HEK293T (cell line): ENCODE measurements around the gene NDRG2.
"Not testable (repeated sequence)": the region's sequence is repeated elsewhere in the genome, so short reads cannot be mapped to it uniquely, and the experiment has no call there.

ENCODE experiments used
- CTCF ChIA-PET: fragments of 350-600 bp; formaldehyde crosslinking; extraction: SDS; loops from one replicate; lab custom pipeline; 2021; ENCODE audit warnings: antibody characterized with exemption, inconsistent platforms; lab: Yijun Ruan, JAX
- POLR2A ChIA-PET: fragments of 350-600 bp; formaldehyde crosslinking; extraction: SDS; loops from one replicate; lab custom pipeline; 2020; ENCODE audit warnings: antibody characterized with exemption, inconsistent platforms; lab: Yijun Ruan, JAX
- DNase-seq: peaks from one replicate; pipeline ENCODE4 v3.0.0; 2012; ENCODE audit warnings: mixed read lengths; ENCODE audit errors: extremely low spot score
- ARNT ChIP-seq: fragments of 450-650 bp; IDR thresholded peaks from 2 replicates; pipeline ENCODE4 v1.6.1; 2017; ENCODE audit warnings: mild to moderate bottlenecking
- BHLHE40 ChIP-seq: fragments of 450-650 bp; IDR thresholded peaks from 2 replicates; pipeline ENCODE4 v1.6.1; 2016; ENCODE audit warnings: mild to moderate bottlenecking, moderate library complexity, borderline replicate concordance
- CTBP1 ChIP-seq: fragments of 450-650 bp; IDR thresholded peaks from 2 replicates; pipeline ENCODE4 v1.6.1; 2016; ENCODE audit warnings: borderline replicate concordance
- ELF4 ChIP-seq: fragments of 450-650 bp; IDR thresholded peaks from 2 replicates; pipeline ENCODE4 v1.6.1; 2017; ENCODE audit warnings: antibody characterized with exemption
- FOXA1 ChIP-seq: fragments of 450-650 bp; IDR thresholded peaks from 2 replicates; pipeline ENCODE4 v1.6.1; 2016; ENCODE audit warnings: mild to moderate bottlenecking
- FOXK2 ChIP-seq: fragments of 450-650 bp; IDR thresholded peaks from 2 replicates; pipeline ENCODE4 v1.6.1; 2016; ENCODE audit warnings: mild to moderate bottlenecking
- FOXM1 ChIP-seq: fragments of 450-650 bp; IDR thresholded peaks from 2 replicates; pipeline ENCODE4 v1.6.1; 2017; ENCODE audit warnings: mild to moderate bottlenecking, borderline replicate concordance
- HDGF ChIP-seq: fragments of 450-650 bp; IDR thresholded peaks from 2 replicates; pipeline ENCODE4 v1.6.1; 2017; ENCODE audit warnings: antibody characterized with exemption, borderline replicate concordance
- L3MBTL2 ChIP-seq: fragments of 450-650 bp; conservative IDR thresholded peaks from 2 replicates; pipeline ENCODE4 v1.6.1; 2016; ENCODE audit warnings: mild to moderate bottlenecking
- LEF1 ChIP-seq: fragments of 450-650 bp; IDR thresholded peaks from 2 replicates; pipeline ENCODE4 v1.6.1; 2017; ENCODE audit warnings: mild to moderate bottlenecking, borderline replicate concordance
- NFRKB ChIP-seq: fragments of 450-650 bp; IDR thresholded peaks from 2 replicates; pipeline ENCODE4 v1.6.1; 2016; ENCODE audit warnings: mild to moderate bottlenecking, moderate library complexity
- SP1 ChIP-seq: fragments of 450-650 bp; IDR thresholded peaks from 2 replicates; pipeline ENCODE4 v1.6.1; 2017
- SUZ12 ChIP-seq: fragments of 450-650 bp; IDR thresholded peaks from 2 replicates; pipeline ENCODE4 v1.6.1; 2016; ENCODE audit warnings: mild to moderate bottlenecking
- TARDBP ChIP-seq: fragments of 450-650 bp; IDR thresholded peaks from 2 replicates; pipeline ENCODE4 v1.6.1; 2016
- ZNF384 ChIP-seq: fragments of 450-650 bp; IDR thresholded peaks from 2 replicates; pipeline ENCODE4 v1.6.1; 2016
- TF ChIP-seq, protein P1 (sequence below): fragments of 450-650 bp; IDR thresholded peaks from 2 replicates; pipeline ENCODE4 v1.6.1; 2016

NDRG2 gene

DNA sequence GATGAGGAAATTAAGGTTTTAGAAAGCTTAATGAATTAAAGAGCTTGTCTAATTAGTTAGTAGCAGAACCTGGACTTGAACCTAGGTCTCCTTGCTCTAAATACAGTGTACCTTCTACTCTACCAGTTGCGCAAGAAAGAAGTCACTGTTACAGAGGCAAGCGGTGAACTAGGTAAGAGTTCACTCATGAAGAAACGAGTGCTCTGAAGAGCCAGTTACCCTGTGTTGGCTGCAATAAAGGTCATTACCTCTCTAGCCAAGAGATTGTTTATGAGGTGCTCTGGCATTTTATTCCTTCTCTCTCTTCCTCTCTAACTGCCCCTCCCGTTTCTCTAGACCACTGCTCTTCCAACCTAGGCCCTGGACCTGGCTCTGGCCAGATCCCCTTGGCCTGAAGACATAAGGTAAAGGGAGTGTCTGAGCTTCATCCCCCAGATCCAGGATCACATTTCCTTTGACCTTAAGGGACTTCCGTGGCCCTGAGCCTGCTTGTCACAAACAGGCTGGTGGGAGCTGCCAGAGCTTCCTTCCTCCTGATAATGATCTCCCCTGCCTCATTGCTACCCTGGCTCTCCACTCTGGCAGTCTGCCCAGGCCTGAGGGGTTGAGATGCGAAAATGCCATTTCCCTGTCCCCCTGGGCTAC lies 19.2 kb upstream of the NDRG2 start:
- DNase-seq: no peak
- CTCF ChIA-PET: interaction anchor here (0.6 to 1.8 kb wide), 6 partner anchors 14 to 60 kb away, joined by 3 to 17 read pairs (median 4); no protein-coding TSS in a partner anchor
- TF ChIP-seq LEF1: no peak
- no peak for TF ChIP-seq SP1
- no peak for TF ChIP-seq ZNF384
- no peak for TF ChIP-seq NFRKB
- no peak for TF ChIP-seq FOXM1
- TF ChIP-seq SUZ12: no peak
- no peak for TF ChIP-seq TARDBP
- no peak for TF ChIP-seq FOXA1
- no peak for TF ChIP-seq ELF4
- no peak for TF ChIP-seq L3MBTL2
- no peak for TF ChIP-seq BHLHE40
- no peak for TF ChIP-seq FOXK2
- TF ChIP-seq CTBP1: no peak
- no peak for TF ChIP-seq ARNT
- TF ChIP-seq, protein P1, sequence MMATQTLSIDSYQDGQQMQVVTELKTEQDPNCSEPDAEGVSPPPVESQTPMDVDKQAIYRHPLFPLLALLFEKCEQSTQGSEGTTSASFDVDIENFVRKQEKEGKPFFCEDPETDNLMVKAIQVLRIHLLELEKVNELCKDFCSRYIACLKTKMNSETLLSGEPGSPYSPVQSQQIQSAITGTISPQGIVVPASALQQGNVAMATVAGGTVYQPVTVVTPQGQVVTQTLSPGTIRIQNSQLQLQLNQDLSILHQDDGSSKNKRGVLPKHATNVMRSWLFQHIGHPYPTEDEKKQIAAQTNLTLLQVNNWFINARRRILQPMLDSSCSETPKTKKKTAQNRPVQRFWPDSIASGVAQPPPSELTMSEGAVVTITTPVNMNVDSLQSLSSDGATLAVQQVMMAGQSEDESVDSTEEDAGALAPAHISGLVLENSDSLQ: no peak
- TF ChIP-seq HDGF: no peak
- POLR2A ChIA-PET: interaction anchor here (0.9 to 1.4 kb wide), 2 partner anchors 28 to 61 kb away, joined by 3 read pairs; no protein-coding TSS in a partner anchor

DNA sequence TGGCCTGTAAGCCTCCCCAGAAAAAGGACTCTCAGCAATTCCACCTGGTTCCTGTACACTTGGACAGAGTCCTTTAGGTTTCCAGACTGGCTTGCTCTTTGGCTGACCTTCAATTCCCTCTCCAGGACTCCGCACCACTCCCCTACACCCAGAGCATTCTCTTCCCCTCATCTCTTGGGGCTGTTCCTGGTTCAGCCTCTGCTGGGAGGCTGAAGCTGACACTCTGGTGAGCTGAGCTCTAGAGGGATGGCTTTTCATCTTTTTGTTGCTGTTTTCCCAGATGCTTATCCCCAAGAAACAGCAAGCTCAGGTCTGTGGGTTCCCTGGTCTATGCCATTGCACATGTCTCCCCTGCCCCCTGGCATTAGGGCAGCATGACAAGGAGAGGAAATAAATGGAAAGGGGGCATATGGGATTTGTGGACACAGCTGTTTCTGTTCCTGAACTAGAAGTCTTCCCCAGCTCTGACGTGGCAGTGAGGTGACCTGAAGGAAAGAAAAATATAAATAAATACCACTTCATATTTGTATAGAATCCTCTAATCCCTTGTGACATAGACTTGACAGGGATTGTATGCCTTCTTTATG lies 18.6 kb upstream of the NDRG2 start:
- ChIA-PET CTCF (interaction anchor here (0.6 to 1.8 kb wide), 6 partner anchors 15 to 43 kb away, joined by 3 to 17 read pairs (median 3); no protein-coding TSS in a partner anchor), POLR2A (interaction anchor here (0.9 to 1.4 kb wide), 2 partner anchors 28 to 61 kb away, joined by 3 read pairs; no protein-coding TSS in a partner anchor)
- no peak for DNase-seq
- TF ChIP-seq CTBP1 (no peak), SP1 (no peak), HDGF (no peak), FOXK2 (no peak), L3MBTL2 (no peak), SUZ12 (no peak), FOXM1 (no peak), ELF4 (no peak), ARNT (no peak), TARDBP (no peak)
- TF ChIP-seq, protein P1: no peak

DNA sequence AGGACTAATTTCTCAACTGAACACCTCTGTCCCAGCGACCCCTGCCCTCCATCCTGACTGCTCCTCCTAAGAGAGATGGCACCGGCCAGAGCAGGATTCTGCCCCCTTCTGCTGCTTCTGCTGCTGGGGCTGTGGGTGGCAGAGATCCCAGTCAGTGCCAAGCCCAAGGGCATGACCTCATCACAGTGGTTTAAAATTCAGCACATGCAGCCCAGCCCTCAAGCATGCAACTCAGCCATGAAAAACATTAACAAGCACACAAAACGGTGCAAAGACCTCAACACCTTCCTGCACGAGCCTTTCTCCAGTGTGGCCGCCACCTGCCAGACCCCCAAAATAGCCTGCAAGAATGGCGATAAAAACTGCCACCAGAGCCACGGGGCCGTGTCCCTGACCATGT lies 18.1 kb upstream of the NDRG2 start:
- CTCF ChIA-PET: interaction anchor here (0.7 to 1.8 kb wide), 3 partner anchors 24 to 44 kb away, joined by 3 to 17 read pairs (median 3); no protein-coding TSS in a partner anchor
- no peak for DNase-seq
- no peak for TF ChIP-seq BHLHE40
- TF ChIP-seq FOXA1: no peak
- TF ChIP-seq LEF1: no peak
- TF ChIP-seq ZNF384: no peak
- TF ChIP-seq L3MBTL2: no peak
- TF ChIP-seq TARDBP: no peak
- TF ChIP-seq NFRKB: no peak
- TF ChIP-seq HDGF: no peak
- no peak for TF ChIP-seq FOXK2
- TF ChIP-seq, protein P1: no peak
- no peak for TF ChIP-seq CTBP1
- no peak for TF ChIP-seq SP1
- TF ChIP-seq SUZ12: no peak
- TF ChIP-seq ARNT: no peak
- POLR2A ChIA-PET: interaction anchor here (1.4 kb wide), 1 partner anchor 62 kb away, joined by 3 read pairs; no protein-coding TSS in a partner anchor

DNA sequence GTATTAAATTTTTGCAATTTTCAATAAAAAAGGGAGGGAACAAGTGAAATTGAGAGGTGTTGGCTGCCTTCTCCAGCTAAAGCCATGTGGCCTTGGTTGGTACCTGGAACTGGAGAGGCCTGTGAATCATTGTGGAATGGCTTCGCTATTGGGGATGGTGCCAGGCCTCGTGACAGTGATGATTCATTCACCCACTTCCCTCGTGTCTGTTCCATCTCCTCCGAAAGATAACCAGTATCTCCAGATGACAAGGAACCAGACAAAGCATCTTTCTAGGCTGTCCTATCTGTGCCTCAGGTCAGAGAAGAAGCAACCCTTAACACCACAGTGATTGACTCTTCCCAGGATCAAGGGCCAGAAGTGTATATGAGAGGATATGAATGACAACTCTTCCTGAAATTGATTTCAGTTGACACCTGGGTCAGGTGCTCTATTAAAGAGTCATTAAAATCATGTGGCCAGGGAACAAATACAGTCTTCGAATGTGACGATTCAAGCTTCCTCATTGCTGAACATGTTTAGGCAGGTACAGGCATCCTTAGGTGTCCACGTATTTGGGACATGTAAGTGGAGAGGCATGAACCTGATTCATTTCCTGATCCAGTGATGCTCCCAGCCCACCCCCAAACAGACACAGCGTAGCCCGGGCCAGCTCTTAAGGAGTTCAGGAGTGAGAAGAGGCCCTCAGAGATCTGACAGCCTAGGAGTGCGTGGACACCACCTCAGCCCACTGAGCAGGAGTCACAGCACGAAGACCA lies 17.0 kb upstream of the NDRG2 start, which contains the start of gene RNASE7:
Gene RNASE7, plus strand, starts transcription at position 687 of the 758 bp plus-strand sequence. CDS start 631 bp downstream, outside the sequence.
- no peak for TF ChIP-seq ZNF384
- TF ChIP-seq NFRKB: no peak
- no peak for TF ChIP-seq L3MBTL2
- no peak for TF ChIP-seq CTBP1
- TF ChIP-seq SP1: no peak
- TF ChIP-seq HDGF: no peak
- no peak for TF ChIP-seq FOXK2
- no peak for TF ChIP-seq FOXA1
- no peak for TF ChIP-seq TARDBP
- TF ChIP-seq ELF4: no peak
- TF ChIP-seq, protein P1: no peak
- no peak for TF ChIP-seq SUZ12
- no peak for TF ChIP-seq LEF1
- TF ChIP-seq FOXM1: no peak
- CTCF ChIA-PET: interaction anchor here (3.5 kb wide), 1 partner anchor 26 kb away, joined by 98 read pairs; no protein-coding TSS in a partner anchor
- POLR2A ChIA-PET: interaction anchor here (1.4 kb wide), 1 partner anchor 27 kb away, joined by 3 read pairs; no protein-coding TSS in a partner anchor
- no peak for DNase-seq

DNA sequence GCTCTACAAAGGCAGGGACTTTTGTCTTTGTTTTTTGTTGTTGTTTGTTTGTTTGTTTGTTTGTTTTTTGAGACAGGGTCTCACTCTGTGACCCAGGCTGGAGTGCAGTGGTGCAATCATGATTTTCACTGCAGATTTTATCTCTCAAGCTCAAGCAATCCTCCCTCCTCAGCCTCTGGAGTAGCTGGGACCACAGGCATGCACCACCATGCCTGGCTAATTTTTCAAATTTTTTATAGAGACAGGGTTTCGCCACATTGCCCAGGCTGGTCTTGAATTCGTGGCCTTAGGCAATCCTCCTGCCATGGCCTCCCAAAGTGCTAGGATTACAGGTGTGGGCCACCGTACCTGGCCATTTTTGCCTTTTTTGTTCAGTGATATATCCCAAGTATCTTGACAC lies 16.1 kb upstream of the NDRG2 start:
- not testable (repeated sequence) for DNase-seq
- POLR2A ChIA-PET: interaction anchor here (1.4 to 1.9 kb wide), 2 partner anchors 26 kb away, joined by 3 to 18 read pairs; no protein-coding TSS in a partner anchor
- CTCF ChIA-PET: interaction anchor here (0.6 to 3.5 kb wide), 9 partner anchors 21 to 217 kb away, joined by 3 to 98 read pairs (median 6); no protein-coding TSS in a partner anchor
